ENCODE results near the gene RPL36. TPM values are rescaled to one million over a fixed set of nuclear protein-coding genes. Genes with fewer than 3 reads are reported as not detected.

RPL36 gene
- polyA plus RNA-seq, 3 donors = 336 to 708 (median 627) TPM

DNA sequence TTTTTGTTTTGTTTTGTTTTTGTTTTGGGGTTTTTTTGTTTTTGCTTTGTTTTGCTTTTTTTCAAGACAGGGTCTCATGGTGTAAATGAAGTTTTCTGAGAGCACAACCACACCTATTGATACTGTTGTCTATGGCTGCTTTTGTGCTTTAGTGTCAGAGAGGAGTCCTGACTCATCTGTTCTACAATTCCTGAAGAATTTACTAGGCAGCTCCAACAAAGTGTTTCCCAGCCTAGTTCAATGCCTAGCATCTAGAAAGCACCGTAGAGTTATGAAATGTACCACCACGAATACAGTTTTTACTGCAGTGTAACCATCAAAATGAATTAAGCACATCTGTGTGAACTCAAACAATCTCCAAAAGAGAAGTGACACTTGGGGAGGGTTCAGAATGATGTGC, 46.1 kb upstream of the RPL36 start:
- Histone ChIP-seq H3K27me3 (ENCODE audit: control insufficient read depth in 2 of 2, insufficient read depth in 2 of 2, low read length in 2 of 2) (no peaks in the 10 kb centered on the region), H3K4me3 (replicated peaks in 1 of 3; ENCODE audit: low read depth in 2 of 3, low read length in 3 of 3) (no peak overlapping the region), H2AFZ (ENCODE audit: insufficient read depth, low read depth, low read length, poor library complexity, severe bottlenecking) (no peak overlapping the region), H3K4me2 (replicated peaks; ENCODE audit: extremely low read depth, low read length, poor library complexity, severe bottlenecking) (no peak overlapping the region), H3K79me2 (ENCODE audit: insufficient read depth, low read length) (peaks cover 85% of the 10 kb centered on the region), H3K36me3 (replicated peaks in 1 of 2; ENCODE audit: control insufficient read depth in 1 of 2, insufficient read depth in 2 of 2, low read length in 2 of 2) (peaks cover 73 to 88% of the 10 kb centered on the region in 2 donors), H3K9ac (ENCODE audit: insufficient read depth, low read length, poor library complexity, severe bottlenecking) (no peak overlapping the region), H3K4me1 (ENCODE audit: control insufficient read depth in 1 of 2, insufficient read depth in 2 of 2, low read length in 2 of 2) (no peaks in the 10 kb centered on the region), H4K20me1 (ENCODE audit: insufficient read depth, low read length) (peaks cover 97% of the 10 kb centered on the region), H3K9me3 (replicated peaks in 1 of 2; ENCODE audit: control insufficient read depth in 1 of 2, insufficient read depth in 1 of 2, low read length in 2 of 2) (no peaks in the 10 kb centered on the region), H3K27ac (ENCODE audit: low read depth in 1 of 2, low read length in 2 of 2) (no peak overlapping the region)
- TF ChIP-seq, protein P1, sequence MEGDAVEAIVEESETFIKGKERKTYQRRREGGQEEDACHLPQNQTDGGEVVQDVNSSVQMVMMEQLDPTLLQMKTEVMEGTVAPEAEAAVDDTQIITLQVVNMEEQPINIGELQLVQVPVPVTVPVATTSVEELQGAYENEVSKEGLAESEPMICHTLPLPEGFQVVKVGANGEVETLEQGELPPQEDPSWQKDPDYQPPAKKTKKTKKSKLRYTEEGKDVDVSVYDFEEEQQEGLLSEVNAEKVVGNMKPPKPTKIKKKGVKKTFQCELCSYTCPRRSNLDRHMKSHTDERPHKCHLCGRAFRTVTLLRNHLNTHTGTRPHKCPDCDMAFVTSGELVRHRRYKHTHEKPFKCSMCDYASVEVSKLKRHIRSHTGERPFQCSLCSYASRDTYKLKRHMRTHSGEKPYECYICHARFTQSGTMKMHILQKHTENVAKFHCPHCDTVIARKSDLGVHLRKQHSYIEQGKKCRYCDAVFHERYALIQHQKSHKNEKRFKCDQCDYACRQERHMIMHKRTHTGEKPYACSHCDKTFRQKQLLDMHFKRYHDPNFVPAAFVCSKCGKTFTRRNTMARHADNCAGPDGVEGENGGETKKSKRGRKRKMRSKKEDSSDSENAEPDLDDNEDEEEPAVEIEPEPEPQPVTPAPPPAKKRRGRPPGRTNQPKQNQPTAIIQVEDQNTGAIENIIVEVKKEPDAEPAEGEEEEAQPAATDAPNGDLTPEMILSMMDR (IDR thresholded peaks at IDR 0.05) = no peak
- DNase-seq = no peak
- peak overlapping the region in 3 of 7 donors; percentile 23 to 87 (median 58) for H3K27ac Mint-ChIP-seq
- H3K27me3 Mint-ChIP-seq (ENCODE audit: low read depth in 3 of 3) = no peaks in the 10 kb centered on the region
- intact Hi-C loops (cut with micrococcal nuclease) = no loop called here
- peaks cover 74 to 92% of the 10 kb centered on the region in 2 donors for H3K36me3 Mint-ChIP-seq
- no peak overlapping the region for H3K4me3 Mint-ChIP-seq
- no CpG with 5 or more reads among the region's 2 CpGs for WGBS (ENCODE audit: insufficient coverage)
- no peaks in the 10 kb centered on the region for H3K9me3 Mint-ChIP-seq
- H3K4me1 Mint-ChIP-seq = no peaks in the 10 kb centered on the region

- no peaks in the 10 kb centered on the region for H3K4me1 Mint-ChIP-seq
- Histone ChIP-seq H3K4me2 (replicated peaks; ENCODE audit: extremely low read depth, low read length, poor library complexity, severe bottlenecking) (no peak overlapping the region), H4K20me1 (ENCODE audit: insufficient read depth, low read length) (peaks cover 92% of the 10 kb centered on the region), H3K4me3 (replicated peaks in 1 of 3; ENCODE audit: low read depth in 2 of 3, low read length in 3 of 3) (no peak overlapping the region), H3K36me3 (replicated peaks in 1 of 2; ENCODE audit: control insufficient read depth in 1 of 2, insufficient read depth in 2 of 2, low read length in 2 of 2) (peaks cover 82 to 94% of the 10 kb centered on the region in 2 donors), H3K9ac (ENCODE audit: insufficient read depth, low read length, poor library complexity, severe bottlenecking) (no peak overlapping the region), H3K9me3 (replicated peaks in 1 of 2; ENCODE audit: control insufficient read depth in 1 of 2, insufficient read depth in 1 of 2, low read length in 2 of 2) (no peaks in the 10 kb centered on the region), H3K79me2 (ENCODE audit: insufficient read depth, low read length) (peaks cover 71% of the 10 kb centered on the region), H3K27ac (ENCODE audit: low read depth in 1 of 2, low read length in 2 of 2) (no peak overlapping the region), H3K27me3 (ENCODE audit: control insufficient read depth in 2 of 2, insufficient read depth in 2 of 2, low read length in 2 of 2) (no peaks in the 10 kb centered on the region), H2AFZ (ENCODE audit: insufficient read depth, low read depth, low read length, poor library complexity, severe bottlenecking) (no peak overlapping the region), H3K4me1 (ENCODE audit: control insufficient read depth in 1 of 2, insufficient read depth in 2 of 2, low read length in 2 of 2) (no peaks in the 10 kb centered on the region)
- H3K9me3 Mint-ChIP-seq = no peaks in the 10 kb centered on the region
- TF ChIP-seq, protein P1 (IDR thresholded peaks at IDR 0.05) = no peak
- no peak for DNase-seq
- H3K27me3 Mint-ChIP-seq (ENCODE audit: low read depth in 3 of 3) = no peaks in the 10 kb centered on the region
- H3K36me3 Mint-ChIP-seq = peaks cover 80 to 94% of the 10 kb centered on the region in 2 donors
- 100% methylated on average over 3 of the region's 5 CpGs for WGBS (ENCODE audit: insufficient coverage)
- intact Hi-C loops (cut with micrococcal nuclease) = no loop called here
- H3K4me3 Mint-ChIP-seq = no peak overlapping the region
- H3K27ac Mint-ChIP-seq = peak overlapping the region in 2 of 7 donors; percentile 30 to 37
Measured at GRCh38 chr19:5645409-5645808, 44.7 kb upstream of the RPL36 start.

All from CD14-positive monocyte (primary cell).